ENCODE data around the gene SEPTIN10.
"Not testable (repeated sequence)": the region's sequence is repeated elsewhere in the genome, so short reads cannot be mapped to it uniquely, and the experiment has no call there.

SEPTIN10 gene

DNA sequence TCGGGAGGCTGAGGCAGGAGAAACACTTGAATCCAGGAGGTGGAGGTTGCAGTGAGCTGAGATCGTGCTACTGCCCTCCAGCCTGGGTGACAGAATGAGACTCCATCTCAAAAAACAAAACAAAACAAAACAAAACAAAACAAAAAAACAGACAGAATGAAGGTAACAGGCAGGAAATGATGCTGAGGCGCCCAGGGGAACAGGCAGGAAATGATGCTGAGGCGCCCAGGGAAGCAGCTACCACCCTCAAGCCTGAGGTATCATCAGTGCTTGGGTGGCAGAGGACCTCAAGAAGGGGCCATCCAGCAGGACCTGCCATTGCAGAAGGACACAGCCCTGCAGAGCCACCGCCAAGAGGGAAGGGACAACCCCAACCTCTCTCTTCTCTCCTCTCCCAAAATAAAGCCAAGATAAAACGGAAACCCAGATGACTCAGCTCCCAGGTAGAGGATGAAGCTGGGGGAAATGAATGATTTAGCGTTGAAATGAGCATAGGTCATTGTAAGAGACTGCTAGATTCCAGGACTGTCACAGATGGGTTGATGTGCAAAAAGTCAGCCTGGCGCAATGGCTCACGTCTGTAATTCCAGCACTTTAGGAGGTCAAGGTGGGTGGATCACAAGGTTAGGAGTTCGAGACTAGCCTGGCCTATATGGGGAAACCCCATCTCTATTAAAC, 19.7 kb upstream of the SEPTIN10 start:
- DNase-seq (ENCODE audit: low read depth): no peak

DNA sequence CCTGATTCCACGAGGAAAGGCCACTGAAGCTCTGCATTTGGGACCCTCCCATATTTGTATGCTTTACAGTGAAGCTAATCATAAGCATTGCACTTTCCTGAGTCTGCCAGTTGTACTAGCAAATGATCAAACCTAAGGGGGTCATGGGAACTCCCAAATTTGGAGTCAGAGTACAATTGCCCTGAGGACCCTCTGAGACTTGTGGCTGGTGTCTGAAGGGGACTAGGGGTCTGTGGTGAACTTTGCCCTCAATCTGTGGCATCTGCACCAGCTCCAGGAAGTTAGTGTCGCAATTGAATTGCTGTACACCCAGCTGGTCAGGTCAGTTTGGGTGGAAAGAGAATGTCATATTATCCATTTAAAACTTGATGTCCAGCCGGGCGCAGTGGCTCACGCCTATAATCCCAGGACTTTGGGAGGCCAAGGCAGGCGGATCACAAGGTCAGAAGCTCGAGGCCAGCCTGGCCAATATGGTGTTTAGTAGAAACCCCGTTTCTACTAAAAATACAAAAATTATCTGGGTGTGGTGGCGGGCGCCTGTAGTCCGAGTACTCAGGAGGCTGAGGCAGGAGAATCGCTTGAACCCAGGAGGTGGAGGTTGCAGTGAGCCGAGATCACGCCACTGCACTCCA, 18.5 kb upstream of the SEPTIN10 start:
- no peak for DNase-seq (ENCODE audit: low read depth)

DNA sequence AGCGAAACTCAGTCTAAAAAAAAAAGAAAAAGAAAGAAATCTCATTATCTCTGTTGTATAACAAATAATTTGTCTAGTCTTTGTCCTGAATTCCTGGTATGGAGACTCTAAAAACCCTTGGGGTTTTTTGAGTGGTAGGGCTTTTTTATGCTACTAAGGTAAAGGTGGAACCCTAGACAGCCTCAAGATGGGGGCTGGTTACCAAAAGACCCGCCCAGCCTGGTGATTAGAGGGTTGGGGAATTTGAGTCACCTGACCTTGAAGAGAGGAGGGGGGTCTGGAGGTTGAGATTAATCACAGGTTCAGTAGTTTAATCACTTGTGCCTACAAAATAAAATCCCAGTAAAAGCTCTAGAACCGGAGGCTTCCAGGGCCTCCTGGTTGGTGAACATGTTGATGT, 18.0 kb upstream of the SEPTIN10 start:
- no peak for DNase-seq (ENCODE audit: low read depth)

DNA sequence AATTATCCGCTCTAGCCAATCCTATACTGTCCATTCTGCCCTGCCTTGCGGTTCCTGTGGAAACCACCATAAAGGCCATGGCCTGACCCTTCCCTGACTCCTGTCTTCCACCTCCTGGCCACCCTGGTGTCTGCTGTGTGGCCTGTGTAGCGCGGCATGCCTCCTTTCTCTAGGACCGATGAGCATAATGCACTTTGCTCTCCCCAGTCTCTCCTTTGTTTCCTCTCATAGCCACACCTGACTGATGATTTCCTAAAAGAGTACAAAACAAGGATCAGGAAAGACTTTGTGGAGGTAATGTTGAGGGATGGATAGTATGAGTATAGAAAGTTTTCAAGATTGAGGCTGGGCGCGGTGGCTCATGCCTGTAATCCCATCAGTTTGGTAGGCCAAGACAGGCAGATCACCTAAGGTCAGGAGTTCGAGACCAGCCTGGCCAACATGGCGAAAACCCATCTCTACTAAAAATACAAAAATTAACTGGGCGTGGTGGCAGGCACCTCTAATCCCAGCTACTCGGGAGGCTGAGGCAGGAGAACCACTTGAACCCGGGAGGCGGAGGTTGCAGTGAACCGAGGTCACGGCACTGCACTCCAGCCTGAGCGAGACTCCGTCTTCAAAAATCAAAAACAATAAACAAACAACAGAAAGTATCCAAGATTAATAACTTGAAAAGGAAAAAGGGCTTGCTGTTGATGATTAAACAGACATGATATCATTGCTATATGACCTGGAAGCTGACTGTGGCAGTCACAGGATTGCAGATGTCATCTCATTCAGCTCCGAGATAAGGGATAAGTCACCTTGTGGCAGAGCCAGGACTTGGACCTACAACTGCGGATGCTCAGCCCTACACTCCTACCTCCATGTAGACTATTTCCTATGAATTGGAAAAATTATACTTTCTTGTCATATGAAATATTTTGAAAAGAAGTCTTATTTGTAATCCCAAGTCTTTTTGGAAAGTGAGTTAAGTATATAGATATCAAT, 17.0 kb upstream of the SEPTIN10 start:
- no peak for DNase-seq (ENCODE audit: low read depth)

DNA sequence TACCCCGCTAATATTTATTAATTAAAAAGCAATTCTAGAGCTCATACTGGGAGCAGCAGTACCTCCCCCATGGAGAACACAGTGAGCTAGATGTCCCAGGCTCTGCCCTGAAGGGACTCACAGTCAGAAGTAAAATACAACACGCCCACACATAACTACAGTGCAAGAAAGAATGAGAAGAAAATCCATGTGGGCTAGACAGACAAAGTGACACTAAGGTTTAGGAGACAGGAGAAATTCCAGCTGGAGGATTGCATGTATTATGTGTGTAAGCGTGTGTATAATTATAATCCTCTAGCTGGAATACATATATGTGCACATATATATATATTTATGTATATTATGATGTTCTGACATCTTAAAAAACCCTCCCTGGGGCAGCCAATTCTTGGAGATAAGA, 16.1 kb upstream of the SEPTIN10 start:
- DNase-seq (ENCODE audit: low read depth): no peak

DNA sequence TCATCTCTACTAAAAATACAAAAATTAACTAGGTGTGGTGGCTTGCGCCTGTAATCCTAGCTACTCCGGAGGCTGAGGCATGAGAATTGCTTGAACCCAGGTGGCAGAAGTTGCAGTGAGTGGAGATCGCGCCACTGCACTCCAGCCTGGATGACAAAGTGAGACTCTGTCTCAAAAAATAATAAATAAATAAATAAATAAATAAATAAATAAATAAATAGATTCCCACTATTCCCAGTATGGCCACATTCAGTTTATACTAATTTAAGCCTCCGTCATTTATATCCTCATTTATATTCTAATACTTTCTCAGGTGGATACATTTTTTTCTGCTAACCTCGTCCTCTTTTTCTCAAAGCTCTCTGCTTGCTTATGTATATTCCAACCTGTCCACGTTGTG, 14.6 kb upstream of the SEPTIN10 start:
- DNase-seq (ENCODE audit: low read depth): not testable (repeated sequence)

DNA sequence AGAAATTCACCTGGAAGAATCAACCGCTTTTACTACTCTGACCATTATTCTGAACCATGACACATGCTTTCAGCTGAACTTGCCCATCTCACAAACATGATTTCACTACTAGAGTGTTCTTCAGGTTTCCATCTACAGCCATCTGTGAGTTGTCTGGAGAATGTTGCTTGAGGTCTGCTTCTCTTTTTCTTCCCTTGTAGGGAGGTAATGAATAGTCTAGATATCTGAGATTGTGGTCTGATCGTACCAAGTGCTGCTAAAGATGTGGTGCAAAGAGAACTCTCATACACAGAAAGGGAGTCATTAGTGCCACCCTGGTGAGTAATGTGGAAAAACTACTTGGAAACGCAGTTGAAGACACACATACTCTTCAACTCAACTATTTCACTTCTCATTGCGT, 10.6 kb upstream of the SEPTIN10 start:
- DNase-seq (ENCODE audit: low read depth): no peak

DNA sequence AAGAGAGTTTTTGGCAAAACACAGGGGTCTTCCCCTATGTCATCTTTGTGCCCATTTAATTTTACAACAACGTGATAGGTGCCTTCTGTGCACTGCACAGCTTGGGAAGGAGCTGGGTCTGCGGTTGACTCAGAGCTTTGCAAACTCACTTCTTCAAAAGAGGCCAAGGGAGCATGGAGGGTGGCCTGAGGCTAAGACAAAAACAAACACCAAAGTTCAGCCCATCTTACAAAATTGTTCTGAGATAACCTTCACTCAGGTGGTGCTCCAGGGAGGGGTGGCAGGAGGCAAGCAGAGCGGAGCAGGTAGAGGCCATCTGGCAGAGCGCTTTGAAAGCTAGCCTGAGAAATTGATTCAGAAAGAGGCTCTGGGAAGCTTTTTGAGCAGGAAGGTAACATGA, 10.2 kb upstream of the SEPTIN10 start:
- DNase-seq (ENCODE audit: low read depth): no peak

DNA sequence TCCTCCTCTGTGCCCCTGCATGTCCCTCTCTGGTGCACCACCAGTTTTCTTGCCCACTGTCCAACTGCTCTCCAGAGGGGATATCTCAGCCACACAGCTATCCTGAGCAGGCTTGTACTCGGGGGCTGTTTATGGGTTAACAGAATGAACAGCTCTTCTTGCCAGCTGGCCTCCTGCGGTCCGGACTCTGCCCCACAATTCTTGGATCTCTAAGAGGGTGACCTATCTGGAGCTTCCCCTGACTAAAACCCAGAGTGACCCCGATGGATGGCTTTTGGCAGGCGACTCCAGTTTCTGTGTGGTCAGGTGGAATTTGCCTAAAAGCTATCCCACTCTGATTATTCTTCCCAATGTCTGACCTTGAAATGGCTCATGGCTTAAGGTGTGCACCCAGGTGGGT, 9.5 kb upstream of the SEPTIN10 start:
- DNase-seq (ENCODE audit: low read depth): no peak

DNA sequence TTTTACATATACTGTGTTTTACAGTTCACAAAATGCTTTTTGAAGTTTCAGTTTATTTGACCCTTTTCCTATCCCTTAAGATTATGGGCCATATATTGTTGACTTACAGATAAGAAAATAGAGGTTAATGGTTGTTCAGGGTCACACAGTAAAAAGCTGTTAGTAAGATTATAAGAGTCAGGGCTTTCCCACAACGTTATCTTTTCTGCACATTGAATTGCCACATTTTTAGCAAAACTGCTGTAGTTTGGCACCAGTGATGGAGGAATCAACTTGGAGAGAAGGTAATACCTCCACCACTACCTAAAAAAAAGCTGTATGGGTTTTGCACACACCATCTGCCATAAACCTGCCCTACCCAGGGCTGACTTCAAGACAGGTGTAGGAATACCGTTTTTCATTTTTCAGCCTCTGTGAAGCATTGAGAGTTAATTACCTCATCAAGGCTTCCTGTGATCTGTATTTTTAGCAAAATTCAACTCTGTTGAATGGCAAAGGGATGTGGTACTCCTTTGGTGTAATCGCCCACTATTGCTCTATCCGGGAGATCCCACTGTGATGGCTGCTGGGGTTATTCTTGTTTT, 5.4 kb upstream of the SEPTIN10 start:
- DNase-seq (ENCODE audit: low read depth): no peak

DNA sequence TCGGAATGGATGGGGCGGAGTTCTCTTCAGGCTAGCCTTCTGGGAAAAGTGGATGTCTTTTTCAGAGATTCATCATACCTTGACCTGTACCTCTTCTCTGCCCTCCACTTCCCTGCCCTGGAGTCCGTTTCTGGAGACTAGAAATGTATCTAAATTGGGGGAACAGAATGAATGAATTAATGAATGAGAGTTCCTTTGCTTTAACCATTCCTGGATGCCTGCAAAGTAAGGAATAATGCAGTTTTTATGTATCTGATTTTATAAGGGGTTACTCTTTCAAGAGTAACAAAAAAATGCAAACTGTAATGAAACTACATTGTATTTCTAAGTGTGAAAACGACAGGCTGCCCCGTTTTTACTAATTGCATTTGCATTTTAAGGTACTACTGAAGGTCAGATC, 2.4 kb upstream of the SEPTIN10 start:
- no peak for DNase-seq (ENCODE audit: low read depth)

DNA sequence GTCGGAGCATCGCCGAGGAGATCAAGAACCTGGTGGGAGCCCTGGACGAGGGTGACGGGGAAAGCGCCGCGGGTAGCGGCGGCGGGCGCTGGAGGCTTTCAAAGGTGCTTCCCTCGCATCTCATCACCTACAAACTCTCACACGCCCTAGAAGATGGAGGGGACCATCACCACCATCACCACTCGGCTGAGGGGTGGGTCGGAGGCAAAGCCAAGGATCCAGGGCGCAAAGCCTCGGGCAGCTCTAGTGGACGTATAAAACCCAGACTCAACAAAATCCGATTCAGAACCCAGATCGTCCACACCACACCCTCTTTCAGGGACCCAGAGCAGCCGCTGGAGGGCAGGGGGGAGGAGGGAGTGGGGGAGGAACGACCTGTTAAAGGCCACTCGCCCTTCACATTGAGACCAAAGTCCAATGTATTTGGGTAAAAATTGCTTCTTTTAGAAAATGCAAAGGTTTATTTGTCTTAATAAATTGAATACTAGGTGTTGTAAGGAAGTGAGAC, 1.9 kb upstream of the SEPTIN10 start:
- no peak for DNase-seq (ENCODE audit: low read depth)

DNA sequence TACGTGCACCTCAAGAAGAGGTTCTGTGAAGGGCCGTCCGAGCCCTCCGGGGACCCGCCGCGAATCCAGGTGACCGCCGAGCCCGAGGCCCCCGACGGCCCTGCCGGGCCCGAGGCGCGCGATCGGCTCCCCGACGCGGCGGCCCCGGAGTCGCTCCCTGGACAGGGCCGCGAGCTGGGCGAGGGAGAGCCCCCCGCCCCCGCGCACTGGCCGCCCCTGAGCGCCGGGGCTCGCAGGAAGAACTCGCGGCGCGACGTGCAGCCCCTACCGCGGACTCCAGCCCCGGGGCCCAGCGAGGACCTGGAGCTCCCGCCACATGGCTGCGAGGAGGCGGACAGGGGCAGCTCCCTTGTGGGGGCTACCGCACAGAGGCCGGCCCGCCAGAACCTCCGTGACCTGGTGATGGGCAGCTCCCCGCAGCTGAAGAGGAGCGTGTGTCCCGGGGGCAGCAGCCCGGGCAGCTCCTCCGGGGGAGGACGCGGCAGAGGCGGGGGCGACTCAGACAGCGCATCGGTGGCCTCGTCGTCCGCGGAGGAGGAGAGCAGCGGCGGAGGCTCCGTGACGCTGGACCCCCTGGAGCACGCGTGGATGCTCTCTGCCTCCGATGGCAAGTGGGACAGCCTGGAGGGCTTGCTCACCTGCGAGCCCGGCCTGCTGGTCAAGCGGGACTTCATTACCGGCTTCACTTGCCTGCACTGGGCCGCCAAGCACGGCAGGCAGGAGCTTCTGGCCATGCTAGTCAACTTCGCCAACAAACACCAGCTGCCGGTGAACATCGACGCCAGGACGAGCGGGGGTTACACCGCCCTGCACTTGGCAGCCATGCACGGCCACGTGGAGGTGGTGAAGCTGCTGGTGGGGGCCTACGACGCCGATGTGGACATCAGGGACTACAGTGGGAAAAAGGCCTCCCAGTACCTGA, 1.2 kb upstream of the SEPTIN10 start:
- no peak for DNase-seq (ENCODE audit: low read depth)

DNA sequence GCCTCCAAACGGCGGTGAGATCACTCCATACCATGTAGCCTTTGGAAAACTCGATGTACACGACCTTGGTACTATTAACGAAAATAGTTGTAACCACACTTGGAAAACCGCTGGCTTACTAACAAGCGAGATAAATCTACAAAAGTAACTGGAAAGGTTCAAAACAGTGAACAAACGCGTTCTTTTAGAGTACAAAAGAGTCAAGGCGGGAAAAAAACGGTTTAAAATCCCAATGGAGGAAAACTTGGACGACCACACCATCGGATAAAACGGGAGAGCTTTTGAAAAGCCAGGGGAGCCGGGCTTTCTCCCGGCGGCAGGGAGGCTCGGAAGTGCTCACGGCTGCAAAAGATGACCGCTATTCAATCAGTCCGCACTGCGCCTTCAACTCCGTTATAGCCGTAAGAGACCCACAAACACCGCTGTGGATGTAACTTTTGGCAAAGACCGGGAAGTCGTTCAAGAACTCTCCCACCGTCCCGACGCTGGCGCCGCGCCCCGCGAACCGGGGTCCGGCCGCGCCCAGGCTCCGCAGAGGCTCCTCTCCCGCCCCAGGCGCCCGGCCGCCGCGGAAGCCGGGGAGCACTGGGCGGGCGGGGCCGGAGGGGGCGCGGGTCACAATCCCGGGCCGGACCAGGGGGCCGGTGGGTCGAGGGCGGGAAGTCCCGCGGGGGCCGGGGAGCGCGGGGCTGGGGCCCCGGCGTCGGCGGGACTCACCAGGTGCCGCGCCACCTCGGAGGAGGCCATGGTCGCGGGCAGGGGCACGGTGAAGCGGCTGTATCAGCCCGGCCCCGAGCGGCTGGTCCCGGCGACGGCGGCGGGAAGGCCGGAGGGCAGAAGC, 465 bp downstream of the SEPTIN10 start:
- DNase-seq (ENCODE audit: low read depth): no peak

DNA sequence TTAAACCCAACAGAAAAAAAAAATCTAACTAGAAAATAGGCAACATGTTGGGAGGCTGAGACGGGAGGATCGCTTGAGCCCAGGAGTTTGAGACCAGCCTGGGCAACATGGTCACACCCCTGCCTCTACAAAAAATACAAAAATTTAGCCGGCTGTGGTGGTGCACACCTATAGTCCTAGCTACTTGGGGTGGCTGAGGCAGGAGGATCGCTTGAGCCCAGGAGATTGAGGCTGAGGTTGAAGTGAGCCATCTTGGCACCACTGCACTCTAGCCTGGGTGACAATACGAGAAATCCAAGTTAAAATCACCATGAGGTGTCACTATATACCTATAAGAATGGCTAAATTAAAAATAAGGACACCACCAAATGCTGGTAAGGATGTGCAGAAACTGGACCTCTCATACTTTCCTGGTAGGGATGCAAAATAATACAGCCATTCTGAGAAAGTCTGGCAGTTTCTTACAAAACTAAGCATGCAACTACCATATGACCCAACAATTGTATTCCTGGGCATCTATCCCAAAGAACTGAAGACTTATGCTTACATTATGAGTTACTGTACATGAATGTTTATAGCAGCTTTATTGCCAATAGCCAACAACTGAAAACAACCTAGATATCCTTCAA, 2.2 kb downstream of the SEPTIN10 start:
- no peak for DNase-seq (ENCODE audit: low read depth)

DNA sequence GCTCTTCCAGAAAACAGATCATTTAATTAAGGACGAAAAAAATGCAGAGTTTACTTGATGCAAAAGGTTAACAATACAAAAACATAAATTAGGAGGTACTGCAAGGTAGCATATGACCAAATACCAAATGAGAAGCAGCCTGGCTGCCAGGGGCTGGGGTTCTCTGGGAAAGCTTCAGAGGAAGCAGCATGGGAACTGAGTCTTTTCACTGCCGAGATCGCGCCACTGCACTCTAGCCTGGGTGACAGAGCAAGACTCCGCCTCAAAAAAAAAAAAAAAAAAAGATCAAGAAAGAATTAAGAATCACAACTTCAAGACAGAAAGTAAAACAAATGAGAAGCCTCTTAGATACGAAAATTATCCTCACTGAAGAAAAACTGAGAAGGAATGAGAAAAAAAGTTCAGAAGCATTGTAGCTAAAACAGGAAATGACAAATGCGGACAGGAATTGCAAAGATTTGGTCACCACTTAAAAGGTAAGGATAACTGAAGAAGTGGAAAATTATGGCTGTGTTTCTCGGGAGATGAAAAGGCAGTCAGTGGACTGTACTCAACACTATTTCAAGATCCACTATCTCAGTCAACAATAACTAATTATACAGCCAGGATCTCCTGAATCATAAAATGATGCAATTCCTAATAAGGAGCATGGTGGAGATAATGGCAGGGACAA, 4.3 kb downstream of the SEPTIN10 start:
- DNase-seq (ENCODE audit: low read depth): no peak

DNA sequence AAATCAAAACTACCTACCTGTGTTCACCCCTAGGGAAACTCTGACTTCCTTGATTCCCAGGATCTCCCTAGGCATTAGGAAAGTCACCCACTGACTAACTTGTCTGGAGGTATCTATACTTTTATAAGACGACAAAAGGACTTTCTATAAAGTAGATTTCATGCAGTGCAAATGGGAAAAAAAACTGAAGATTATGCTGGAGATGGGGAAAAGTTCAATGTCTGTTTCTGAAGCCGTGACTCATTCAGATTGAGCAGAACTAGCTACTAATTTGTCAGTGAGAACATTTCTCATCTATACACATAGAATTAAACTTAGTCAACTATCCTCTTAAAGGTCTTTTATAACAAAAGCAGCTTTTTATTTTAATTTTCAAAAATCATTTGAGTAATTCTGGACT, 6.0 kb downstream of the SEPTIN10 start:
- DNase-seq (ENCODE audit: low read depth): no peak

DNA sequence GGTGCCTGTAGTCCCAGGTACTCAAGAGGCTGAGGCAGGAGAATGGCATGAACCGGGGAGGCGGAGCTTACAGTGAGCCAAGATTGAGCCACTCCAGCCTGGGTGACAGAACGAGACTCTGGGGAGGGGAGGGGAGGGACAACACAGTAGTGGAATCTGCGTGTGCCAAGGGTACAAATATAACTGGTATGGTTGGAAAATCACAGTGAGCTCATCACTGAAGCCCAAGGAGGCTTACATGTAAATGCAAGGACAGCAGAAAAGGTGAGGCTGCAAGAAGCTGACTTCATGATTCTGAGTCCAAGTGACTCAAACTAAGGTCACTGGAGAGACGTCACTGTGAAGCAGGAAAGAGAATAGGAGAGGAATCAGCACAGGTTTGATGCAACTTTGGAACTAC, 9.2 kb downstream of the SEPTIN10 start:
- DNase-seq (ENCODE audit: low read depth): no peak

DNA sequence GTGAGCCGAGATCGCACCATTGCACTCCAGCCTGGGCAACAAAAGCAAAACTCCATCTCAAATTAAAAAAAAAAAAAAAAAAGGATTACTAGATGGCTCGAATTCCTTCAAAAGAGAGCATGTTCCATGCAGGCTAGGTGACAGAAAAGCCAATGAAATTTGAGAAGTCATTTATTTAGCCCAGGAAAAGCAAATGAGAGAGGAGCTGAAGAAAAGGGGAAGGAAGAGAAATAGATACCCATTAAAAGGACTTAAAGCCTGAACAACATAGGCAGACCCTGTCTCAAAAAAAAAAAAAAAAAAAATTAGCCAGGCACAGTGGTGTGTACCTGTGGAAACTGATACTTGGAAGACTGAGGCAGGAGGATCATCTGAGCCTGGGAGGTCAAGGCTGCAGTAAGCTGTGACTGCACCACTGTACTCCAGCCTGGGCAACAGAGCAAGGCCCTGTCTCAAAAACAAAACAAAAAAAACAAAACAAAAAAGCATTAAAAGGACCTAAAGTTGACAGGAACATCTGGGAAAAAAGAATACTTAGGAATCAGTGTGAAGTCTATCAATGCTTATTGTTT, 11.1 kb downstream of the SEPTIN10 start:
- DNase-seq (ENCODE audit: low read depth): no peak

All from activated T-helper 1 cell treated with Interleukin-2 at 50 U/mL for 16 hours (primary cell).